A549 (cell line): ENCODE results near the gene PDZD7. TPM values are rescaled to one million over a fixed set of nuclear protein-coding genes. Genes with fewer than 3 reads are reported as not detected.

Experiments used
- ATAC-seq, 2 experiments: fragments of 200-7000 bp in 1 of 2; fragments of >200 bp in 1 of 2; cut with Nextera tagmentation in 1 of 2; cut with Tn5 transposase in 1 of 2; 3 replicates each; pipeline versions ENCODE4 v1.8.0 to v1.9.1; 2018 to 2020; ENCODE audit warnings: mild to moderate bottlenecking in 1 of 2, moderate library complexity in 1 of 2
- CTCF ChIA-PET: fragments of 300-600 bp; sonication (Branson Sonifier 250); formaldehyde crosslinking; extraction: SDS; loops from one replicate; lab custom pipeline; 2021; ENCODE audit warnings: antibody characterized with exemption, inconsistent platforms; lab: Yijun Ruan, JAX
- POLR2A ChIA-PET: fragments of 350-600 bp; formaldehyde crosslinking; extraction: SDS; loops from one replicate; lab custom pipeline; 2021; ENCODE audit warnings: antibody characterized with exemption, inconsistent platforms; lab: Yijun Ruan, JAX
- DNase-seq, 2 experiments: peaks; one replicate each; pipeline versions ENCODE4 v3.0.0 to v3.0.0-alpha.2; 2011 to 2016; ENCODE audit warnings: low read depth in 1 of 2, low spot score in 1 of 2
- FAIRE-seq: peaks from 2 replicates; lab custom pipeline; 2011; peaks lifted over from hg19 to GRCh38; lab: Jason Lieb, UNC
- H3K27ac ChIP-seq, 2 experiments: fragments of >200 bp; sonication (Bioruptor Twin); formaldehyde crosslinking; 3 replicates each; pipeline ENCODE4 v1.5.1; 2016 to 2017
- H3K4me1 ChIP-seq: fragments of >200 bp; sonication (Bioruptor Twin); formaldehyde crosslinking; 3 replicates; pipeline ENCODE4 v1.6.1; 2016
- H3K4me2 ChIP-seq: fragments of >200 bp; sonication (Bioruptor Twin); formaldehyde crosslinking; 3 replicates; pipeline ENCODE4 v1.6.1; 2016
- H3K4me3 ChIP-seq: fragments of >200 bp; sonication (Bioruptor Twin); formaldehyde crosslinking; 3 replicates; pipeline ENCODE4 v1.5.1; 2016
- H3K9me3 ChIP-seq: fragments of >200 bp; sonication (Bioruptor Twin); formaldehyde crosslinking; 3 replicates; pipeline ENCODE4 v1.6.1; 2016
- CBX2 ChIP-seq: fragments of 200-600 bp; sonication (generic); IDR thresholded peaks from 2 replicates; pipeline ENCODE4 v1.6.1; 2016; ENCODE audit warnings: low read depth, mild to moderate bottlenecking, borderline replicate concordance
- CEBPB ChIP-seq, 2 experiments: fragments of >200 bp in 1 of 2; sonication (Bioruptor Twin) in 1 of 2; formaldehyde crosslinking in 1 of 2; IDR thresholded peaks; 2 replicates each; pipeline ENCODE4 v1.6.1; 2012 to 2016
- CHD2 ChIP-seq: fragments of 150-350 bp; IDR thresholded peaks from 2 replicates; pipeline ENCODE4 v1.6.1; 2014; ENCODE audit warnings: low read length; ENCODE audit not compliant: partially characterized antibody
- EHMT2 ChIP-seq: fragments of 200-600 bp; sonication (generic); IDR thresholded peaks from 2 replicates; pipeline ENCODE4 v1.6.1; 2016; ENCODE audit warnings: antibody characterized with exemption, low read depth, mild to moderate bottlenecking, moderate library complexity
- EP300 ChIP-seq, 2 experiments: fragments of >200 bp; sonication (Bioruptor Twin); formaldehyde crosslinking; IDR thresholded peaks; 2 replicates in 1 of 2; 3 replicates in 1 of 2; pipeline ENCODE4 v1.6.1; 2016 to 2017
- FOXS1 ChIP-seq: fragments of 250-450 bp; sonication (Bioruptor Pico); IDR thresholded peaks from 2 replicates; pipeline ENCODE4 v1.5.0; 2020; ENCODE audit warnings: mild to moderate bottlenecking, moderate library complexity
- GATA3 ChIP-seq: IDR thresholded peaks from 2 replicates; pipeline ENCODE4 v1.6.1; 2012; ENCODE audit warnings: borderline replicate concordance
- HDAC2 ChIP-seq: fragments of 200-600 bp; sonication (generic); IDR thresholded peaks from 2 replicates; pipeline ENCODE4 v1.6.1; 2016
- HEYL ChIP-seq: fragments of 250-450 bp; sonication (Bioruptor Pico); IDR thresholded peaks from 2 replicates; pipeline ENCODE4 v1.8.0; 2021; ENCODE audit warnings: mild to moderate bottlenecking, moderate library complexity
- MAFK ChIP-seq: fragments of 450-650 bp; IDR thresholded peaks from 2 replicates; pipeline ENCODE4 v1.6.1; 2014; ENCODE audit not compliant: partially characterized antibody
- POLR2AphosphoS2 ChIP-seq: conservative IDR thresholded peaks from 2 replicates; pipeline ENCODE4 v1.6.1; 2012; ENCODE audit warnings: low read length, improper control_type of control experiment, inconsistent platforms
- RAD21 ChIP-seq, 2 experiments: fragments of >200 bp in 1 of 2; sonication (Bioruptor Twin) in 1 of 2; formaldehyde crosslinking in 1 of 2; IDR thresholded peaks in 1 of 2; conservative IDR thresholded peaks in 1 of 2; 2 replicates in 1 of 2; 3 replicates in 1 of 2; pipeline ENCODE4 v1.6.1; 2012 to 2018; ENCODE audit warnings: inconsistent platforms in 1 of 2
- RNF2 ChIP-seq: fragments of 200-600 bp; sonication (generic); IDR thresholded peaks from 2 replicates; pipeline ENCODE4 v1.6.1; 2016; ENCODE audit warnings: low read depth, mild to moderate bottlenecking, antibody characterized with exemption, moderate library complexity, borderline replicate concordance
- TFCP2L1 ChIP-seq: fragments of 250-450 bp; sonication (Bioruptor Pico); IDR thresholded peaks from 2 replicates; pipeline ENCODE4 v1.5.0; 2021; ENCODE audit warnings: mild to moderate bottlenecking
- ZNF302 ChIP-seq: fragments of 250-450 bp; sonication (Bioruptor Pico); IDR thresholded peaks from 2 replicates; pipeline ENCODE4 v1.9.0; 2021; ENCODE audit warnings: inconsistent platforms, mild to moderate bottlenecking, moderate library complexity
- ZSCAN20 ChIP-seq: fragments of 250-450 bp; sonication (Bioruptor Pico); IDR thresholded peaks from 2 replicates; pipeline ENCODE4 v1.8.0; 2022; ENCODE audit warnings: mild to moderate bottlenecking, moderate library complexity
- WGBS: methylation state at CpG from one replicate; pipeline ENCODE4 v1.1.6; 2017; ENCODE audit errors: missing lambda C conversion rate; 5-methylcytosine and 5-hydroxymethylcytosine counted together
- polyA plus RNA-seq, 4 experiments: library from polyadenylated mRNA; depleted of rRNA in 3 of 4; stranded (reverse); fragments of >200 nt; fragmentation: RNase III in 1 of 4; extraction: RNeasy Plus Mini Kit Qiagen cat#74134 plus additional on column Dnase treatment in 1 of 4; gene quantifications; 2 replicates in 3 of 4; 3 replicates in 1 of 4; pipeline ENCODE4 v1.2.3, GENCODE V29; 2011 to 2017
- TF ChIP-seq, protein P1 (sequence below): fragments of 200-600 bp; sonication (generic); IDR thresholded peaks from 2 replicates; pipeline ENCODE4 v1.6.1; 2016; ENCODE audit warnings: antibody characterized with exemption, mild to moderate bottlenecking, moderate library complexity
- TF ChIP-seq, protein P2 (sequence below): fragments of 450-650 bp; IDR thresholded peaks from 2 replicates; pipeline ENCODE4 v1.6.1; 2014; ENCODE audit warnings: antibody characterized with exemption
- TF ChIP-seq, protein P3 (sequence below): fragments of >200 bp; sonication (Bioruptor Twin); formaldehyde crosslinking; IDR thresholded peaks from 3 replicates; pipeline ENCODE4 v1.6.1; 2016

PDZD7 gene
- polyA plus RNA-seq, 2 of the 4 experiments (the other 2 are of a cell fraction), result 0.21 to 0.56 TPM

DNA sequence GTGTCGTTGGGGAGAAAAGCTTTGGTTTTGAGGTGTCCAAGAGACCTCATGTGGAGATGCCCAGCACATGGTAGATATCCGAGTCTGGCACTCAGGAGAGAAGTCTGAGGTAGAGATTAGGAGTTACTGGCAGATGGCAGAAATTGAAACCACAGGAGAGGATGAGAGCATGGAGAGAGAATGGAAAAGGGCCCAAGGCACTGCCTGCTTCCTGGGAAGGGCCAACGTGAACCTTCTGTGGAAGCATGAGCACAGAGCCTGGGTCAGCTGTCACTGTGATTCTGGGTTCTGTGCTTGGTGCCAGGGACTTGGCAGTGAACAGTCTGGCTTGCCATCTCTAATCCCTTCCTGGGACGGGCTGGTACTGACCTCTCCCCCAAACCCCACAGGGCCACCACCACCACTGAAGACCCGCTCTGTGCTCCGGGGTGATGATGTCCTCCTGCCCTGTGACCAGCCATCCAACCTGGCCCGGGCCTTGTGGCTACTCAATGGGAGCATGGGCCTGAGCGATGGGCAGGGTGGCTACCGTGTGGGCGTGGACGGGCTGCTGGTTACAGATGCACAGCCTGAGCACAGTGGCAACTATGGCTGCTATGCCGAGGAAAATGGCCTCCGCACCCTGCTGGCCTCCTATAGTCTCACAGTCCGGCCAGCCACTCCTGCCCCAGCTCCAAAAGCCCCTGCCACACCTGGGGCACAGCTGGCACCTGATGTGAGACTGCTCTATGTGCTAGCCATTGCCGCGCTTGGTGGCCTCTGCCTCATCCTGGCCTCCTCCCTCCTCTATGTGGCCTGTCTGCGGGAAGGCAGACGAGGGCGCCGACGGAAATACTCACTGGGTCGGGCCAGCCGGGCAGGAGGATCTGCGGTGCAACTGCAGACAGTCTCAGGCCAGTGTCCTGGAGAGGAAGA lies 47.8 kb downstream of the PDZD7 start (continued):
- TF ChIP-seq RAD21 (conservative IDR thresholded peaks at IDR 0.05 in 1 of 2, IDR thresholded peaks at IDR 0.05 in 1 of 2) (no peak), FOXS1 (no peak), GATA3 (no peak), EHMT2 (no peak), EP300 (IDR thresholded peaks at IDR 0.05) (no peak), HDAC2 (no peak)
- TF ChIP-seq, protein P1, sequence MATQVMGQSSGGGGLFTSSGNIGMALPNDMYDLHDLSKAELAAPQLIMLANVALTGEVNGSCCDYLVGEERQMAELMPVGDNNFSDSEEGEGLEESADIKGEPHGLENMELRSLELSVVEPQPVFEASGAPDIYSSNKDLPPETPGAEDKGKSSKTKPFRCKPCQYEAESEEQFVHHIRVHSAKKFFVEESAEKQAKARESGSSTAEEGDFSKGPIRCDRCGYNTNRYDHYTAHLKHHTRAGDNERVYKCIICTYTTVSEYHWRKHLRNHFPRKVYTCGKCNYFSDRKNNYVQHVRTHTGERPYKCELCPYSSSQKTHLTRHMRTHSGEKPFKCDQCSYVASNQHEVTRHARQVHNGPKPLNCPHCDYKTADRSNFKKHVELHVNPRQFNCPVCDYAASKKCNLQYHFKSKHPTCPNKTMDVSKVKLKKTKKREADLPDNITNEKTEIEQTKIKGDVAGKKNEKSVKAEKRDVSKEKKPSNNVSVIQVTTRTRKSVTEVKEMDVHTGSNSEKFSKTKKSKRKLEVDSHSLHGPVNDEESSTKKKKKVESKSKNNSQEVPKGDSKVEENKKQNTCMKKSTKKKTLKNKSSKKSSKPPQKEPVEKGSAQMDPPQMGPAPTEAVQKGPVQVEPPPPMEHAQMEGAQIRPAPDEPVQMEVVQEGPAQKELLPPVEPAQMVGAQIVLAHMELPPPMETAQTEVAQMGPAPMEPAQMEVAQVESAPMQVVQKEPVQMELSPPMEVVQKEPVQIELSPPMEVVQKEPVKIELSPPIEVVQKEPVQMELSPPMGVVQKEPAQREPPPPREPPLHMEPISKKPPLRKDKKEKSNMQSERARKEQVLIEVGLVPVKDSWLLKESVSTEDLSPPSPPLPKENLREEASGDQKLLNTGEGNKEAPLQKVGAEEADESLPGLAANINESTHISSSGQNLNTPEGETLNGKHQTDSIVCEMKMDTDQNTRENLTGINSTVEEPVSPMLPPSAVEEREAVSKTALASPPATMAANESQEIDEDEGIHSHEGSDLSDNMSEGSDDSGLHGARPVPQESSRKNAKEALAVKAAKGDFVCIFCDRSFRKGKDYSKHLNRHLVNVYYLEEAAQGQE, result no peak

DNA sequence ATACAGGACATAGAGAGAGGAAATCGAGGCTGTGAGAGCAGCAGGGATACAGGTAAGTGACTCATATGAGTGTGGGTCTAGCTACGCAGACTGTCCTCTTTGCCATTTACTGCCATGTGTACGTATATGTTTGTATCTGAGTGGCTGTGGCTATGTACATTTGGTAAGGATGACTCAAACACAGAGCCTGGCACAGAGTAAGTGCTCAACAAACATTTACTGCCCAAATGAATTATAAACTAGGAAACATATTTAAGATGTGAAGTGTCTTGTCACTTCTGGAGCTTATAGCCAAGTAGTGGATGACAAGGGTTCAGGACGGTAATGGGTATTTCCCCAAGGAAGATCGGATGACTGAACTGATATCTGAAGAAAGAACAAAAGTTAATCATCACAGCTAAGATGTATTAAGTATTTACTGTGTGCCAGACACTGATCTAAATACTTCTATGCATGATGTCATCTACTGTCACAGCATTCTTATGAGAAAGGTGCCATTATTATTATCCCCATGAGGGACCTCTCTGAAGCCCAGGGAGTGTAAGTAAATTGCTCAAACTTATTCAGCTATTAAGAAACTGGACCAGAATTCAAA lies 49.7 kb downstream of the PDZD7 start:
- Histone ChIP-seq H3K4me1 (peaks cover 12% of the 10 kb centered on the region), H3K4me3 (no peak overlapping the region), H3K27ac (no peak overlapping the region), H3K9me3 (no peaks in the 10 kb centered on the region), H3K4me2 (no peak overlapping the region)
- FAIRE-seq (no peak), DNase-seq (no peak), ATAC-seq (no peak)
- no peak for TF ChIP-seq RNF2
- no peak for TF ChIP-seq HDAC2
- TF ChIP-seq, protein P2, sequence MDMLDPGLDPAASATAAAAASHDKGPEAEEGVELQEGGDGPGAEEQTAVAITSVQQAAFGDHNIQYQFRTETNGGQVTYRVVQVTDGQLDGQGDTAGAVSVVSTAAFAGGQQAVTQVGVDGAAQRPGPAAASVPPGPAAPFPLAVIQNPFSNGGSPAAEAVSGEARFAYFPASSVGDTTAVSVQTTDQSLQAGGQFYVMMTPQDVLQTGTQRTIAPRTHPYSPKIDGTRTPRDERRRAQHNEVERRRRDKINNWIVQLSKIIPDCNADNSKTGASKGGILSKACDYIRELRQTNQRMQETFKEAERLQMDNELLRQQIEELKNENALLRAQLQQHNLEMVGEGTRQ, result no peak
- no peak for TF ChIP-seq MAFK
- no peak for TF ChIP-seq HEYL (CRISPR knock-in tag)
- no peak for TF ChIP-seq ZNF302
- no peak for TF ChIP-seq ZSCAN20
- ChIA-PET CTCF (interaction anchor here (0.9 to 1.9 kb wide), 8 partner anchors 9 to 37 kb away, joined by 3 to 10 read pairs (median 4); partner anchors contain the start of gene SEMA4G), POLR2A (no interaction called here)
- WGBS, result 49% methylated on average over 5 of the region's 5 CpGs

DNA sequence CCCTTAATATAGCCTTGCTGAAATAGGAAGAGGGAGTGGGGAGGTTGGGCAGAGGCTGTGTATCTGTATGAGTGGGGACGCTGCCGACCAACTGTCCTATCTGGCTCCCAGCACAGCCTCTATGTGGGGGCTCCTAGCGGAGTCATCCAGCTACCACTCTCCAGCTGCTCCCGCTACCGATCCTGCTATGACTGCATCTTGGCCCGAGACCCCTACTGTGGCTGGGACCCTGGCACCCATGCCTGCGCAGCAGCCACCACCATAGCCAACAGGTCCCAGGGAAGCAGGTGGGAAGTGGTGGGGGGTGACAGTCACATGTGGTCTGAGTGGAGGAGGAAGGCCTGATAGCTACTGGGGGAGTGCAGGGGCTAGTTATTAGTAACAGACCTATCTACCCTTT lies 50.2 kb downstream of the PDZD7 start:
- no peak overlapping the region for H3K27ac ChIP-seq
- DNase-seq (no peak), ATAC-seq (no peak), FAIRE-seq (no peak)
- no peaks in the 10 kb centered on the region for H3K9me3 ChIP-seq
- peaks cover 7% of the 10 kb centered on the region for H3K4me1 ChIP-seq
- ChIA-PET CTCF (interaction anchor here (0.9 to 1.9 kb wide), 8 partner anchors 8 to 38 kb away, joined by 3 to 10 read pairs (median 4); partner anchors contain the start of gene SEMA4G), POLR2A (no interaction called here)
- H3K4me3 ChIP-seq, result no peak overlapping the region
- H3K4me2 ChIP-seq, result no peak overlapping the region
- TF ChIP-seq CHD2, result no peak
- TF ChIP-seq CBX2, result no peak
- TF ChIP-seq CEBPB (IDR thresholded peaks at IDR 0.05), result no peak
- no peak for TF ChIP-seq HDAC2
- TF ChIP-seq, protein P3, sequence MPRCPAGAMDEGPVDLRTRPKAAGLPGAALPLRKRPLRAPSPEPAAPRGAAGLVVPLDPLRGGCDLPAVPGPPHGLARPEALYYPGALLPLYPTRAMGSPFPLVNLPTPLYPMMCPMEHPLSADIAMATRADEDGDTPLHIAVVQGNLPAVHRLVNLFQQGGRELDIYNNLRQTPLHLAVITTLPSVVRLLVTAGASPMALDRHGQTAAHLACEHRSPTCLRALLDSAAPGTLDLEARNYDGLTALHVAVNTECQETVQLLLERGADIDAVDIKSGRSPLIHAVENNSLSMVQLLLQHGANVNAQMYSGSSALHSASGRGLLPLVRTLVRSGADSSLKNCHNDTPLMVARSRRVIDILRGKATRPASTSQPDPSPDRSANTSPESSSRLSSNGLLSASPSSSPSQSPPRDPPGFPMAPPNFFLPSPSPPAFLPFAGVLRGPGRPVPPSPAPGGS, result no peak
- TF ChIP-seq TFCP2L1 (CRISPR knock-in tag), result no peak
- no peak for TF ChIP-seq FOXS1
- no peak for TF ChIP-seq RAD21 (conservative IDR thresholded peaks at IDR 0.05 in 1 of 2, IDR thresholded peaks at IDR 0.05 in 1 of 2)
- no peak for TF ChIP-seq POLR2AphosphoS2
- 100% methylated on average over 7 of the region's 7 CpGs for WGBS
